HepG2 (cell line): ENCODE data around the gene OSBPL5. TPM values are rescaled to one million over a fixed set of nuclear protein-coding genes. Genes with fewer than 3 reads are reported as not detected.

ENCODE experiments used
- ATAC-seq: fragments of 200-7000 bp; cut with Tn5 transposase; 3 replicates; pipeline ENCODE4 v1.9.1; 2020; ENCODE audit warnings: mild to moderate bottlenecking, moderate library complexity
- BruUV-seq: library from RNA; stranded (reverse); fragments of 400-500 nt; replicated peaks from 2 replicates; lab custom pipeline; 2021; lab: Mats Ljungman, UMichigan
- CTCF ChIA-PET: fragments of 300-600 bp; formaldehyde crosslinking; extraction: SDS; loops from one replicate; lab custom pipeline; 2021; ENCODE audit warnings: low total read pairs, inconsistent platforms, low intra/inter-chr PET ratio; lab: Yijun Ruan, JAX
- POLR2A ChIA-PET: fragments of 350-600 bp; sonication (Branson Sonifier 250); formaldehyde crosslinking; loops from one replicate; lab custom pipeline; 2020; ENCODE audit warnings: antibody characterized with exemption, inconsistent platforms; lab: Yijun Ruan, JAX
- DNase-seq: peaks from one replicate; pipeline ENCODE4 v3.0.0-alpha.2; 2015; ENCODE audit warnings: low spot score
- FAIRE-seq: peaks from 3 replicates; lab custom pipeline; 2011; peaks lifted over from hg19 to GRCh38; lab: Jason Lieb, UNC
- H2AFZ ChIP-seq: one replicate; pipeline ENCODE4 v1.6.1; 2011; ENCODE audit warnings: low read length, inconsistent platforms
- H3K27ac ChIP-seq: fragments of 300-600 bp; 3 replicates; pipeline ENCODE4 v1.8.0; 2011; ENCODE audit warnings: mixed run types, mild to moderate bottlenecking, mixed read lengths, low read length, inconsistent platforms; ENCODE audit not compliant: insufficient read depth; ENCODE audit errors: extremely low read length
- H3K27me3 ChIP-seq, 2 experiments: fragments of 200-600 bp in 1 of 2; 2 replicates in 1 of 2; 3 replicates in 1 of 2; pipeline versions ENCODE4 v1.6.0 to v1.8.0; 2011; ENCODE audit warnings: low read length in 2 of 2, mild to moderate bottlenecking in 2 of 2, moderate library complexity in 2 of 2, inconsistent platforms in 1 of 2; ENCODE audit not compliant: insufficient read depth in 2 of 2, control insufficient read depth in 1 of 2
- H3K36me3 ChIP-seq, 2 experiments: fragments of 200-600 bp in 1 of 2; replicated peaks in 1 of 2; 2 replicates in 1 of 2; 3 replicates in 1 of 2; pipeline versions ENCODE4 v1.5.1 to v1.8.0; 2011; ENCODE audit warnings: low read length in 2 of 2, inconsistent platforms in 1 of 2; ENCODE audit not compliant: insufficient read depth in 2 of 2, control insufficient read depth in 1 of 2
- H3K4me1 ChIP-seq: 2 replicates; pipeline ENCODE4 v1.5.1; 2012; ENCODE audit warnings: low read length, inconsistent platforms; ENCODE audit not compliant: insufficient read depth
- H3K4me2 ChIP-seq: 2 replicates; pipeline ENCODE4 v1.6.0; 2011; ENCODE audit warnings: low read depth, low read length, inconsistent platforms
- H3K4me3 ChIP-seq, 3 experiments: fragments of 200-600 bp in 1 of 3; sonication (generic), shearing (Covaris generic) in 1 of 3; replicated peaks in 1 of 3; 2 replicates each; pipeline ENCODE4 v1.5.1; 2011 to 2016; ENCODE audit warnings: low read length in 3 of 3, inconsistent platforms in 2 of 3, low read depth in 2 of 3, mild to moderate bottlenecking in 2 of 3, control low read depth in 1 of 3, mixed read lengths in 1 of 3; ENCODE audit not compliant: insufficient read depth in 1 of 3
- H3K79me2 ChIP-seq: one replicate; pipeline ENCODE4 v1.6.1; 2011; ENCODE audit warnings: low read length, inconsistent platforms; ENCODE audit not compliant: insufficient read depth
- H3K9ac ChIP-seq: 2 replicates; pipeline ENCODE4 v1.6.0; 2011; ENCODE audit warnings: mild to moderate bottlenecking, low read depth, low read length, inconsistent platforms; ENCODE audit not compliant: insufficient read depth
- H3K9me3 ChIP-seq: 2 replicates; pipeline ENCODE4 v1.5.1; 2012; ENCODE audit warnings: mild to moderate bottlenecking, low read length
- H4K20me1 ChIP-seq: 2 replicates; pipeline ENCODE4 v1.6.0; 2011; ENCODE audit warnings: inconsistent platforms, mild to moderate bottlenecking, low read length, moderate library complexity; ENCODE audit not compliant: insufficient read depth
- ATF3 ChIP-seq: sonication (generic); formaldehyde crosslinking; IDR thresholded peaks from 2 replicates; pipeline ENCODE4 v1.4.0; 2020; ENCODE audit warnings: missing genetic modification reagents
- ETS1 ChIP-seq: sonication (generic); formaldehyde crosslinking; IDR thresholded peaks from 2 replicates; pipeline ENCODE4 v1.4.0; 2020; ENCODE audit warnings: missing genetic modification reagents
- IKZF4 ChIP-seq: sonication (generic); formaldehyde crosslinking; IDR thresholded peaks from 2 replicates; pipeline ENCODE4 v1.5.1; 2020; ENCODE audit warnings: borderline replicate concordance, mild to moderate bottlenecking, low read depth, missing genetic modification reagents; ENCODE audit errors: not compliant biosample characterization
- MTERF4 ChIP-seq: sonication (generic); formaldehyde crosslinking; IDR thresholded peaks from 2 replicates; pipeline ENCODE4 v1.8.0; 2023; ENCODE audit warnings: mild to moderate bottlenecking, missing genetic modification reagents
- NR2F2 ChIP-seq: IDR thresholded peaks from 2 replicates; pipeline ENCODE4 v1.6.1; 2012; ENCODE audit warnings: low read depth, inconsistent platforms, borderline replicate concordance
- ZBTB42 ChIP-seq: sonication (generic); formaldehyde crosslinking; IDR thresholded peaks from 2 replicates; pipeline ENCODE4 v1.5.0; 2020; ENCODE audit warnings: mild to moderate bottlenecking, missing genetic modification reagents
- ZNF296 ChIP-seq: sonication (generic); formaldehyde crosslinking; conservative IDR thresholded peaks from 2 replicates; pipeline ENCODE4 v1.5.0; 2020; ENCODE audit warnings: mild to moderate bottlenecking, missing genetic modification reagents
- ZSCAN25 ChIP-seq: sonication (generic); formaldehyde crosslinking; IDR thresholded peaks from 2 replicates; pipeline ENCODE4 v1.8.0; 2022; ENCODE audit warnings: mild to moderate bottlenecking, missing genetic modification reagents
- WGBS: methylation state at CpG from one replicate; pipeline ENCODE4 v1.1.6; 2017; ENCODE audit warnings: low lambda C conversion rate; 5-methylcytosine and 5-hydroxymethylcytosine counted together
- in situ Hi-C: cut with HindIII; loops from 2 replicates; pipeline ENCODE4 v1.10.0; 2017; ENCODE audit warnings: low pct_unique_long_range_greater_than_20kb; ENCODE audit not compliant: extremely low pct_ligation_motif_present
- intact Hi-C: fragments of 100-400 bp; cut with micrococcal nuclease; formaldehyde crosslinking; loops from one replicate; pipeline ENCODE4 v1.10.0; 2022; ENCODE audit not compliant: unreplicated experiment
- polyA plus RNA-seq, 8 experiments: library from polyadenylated mRNA; depleted of rRNA in 3 of 8; stranded (reverse) in 7 of 8; unstranded in 1 of 8; fragments of >200 nt; fragmentation: Illumina TruSeq in 4 of 8; extraction: Trizol in 4 of 8; gene quantifications; 2 replicates each; pipeline versions ENCODE4 v1.2.1 to v1.2.3, GENCODE V29; 2011 to 2016; ENCODE audit warnings: low read depth in 4 of 8, missing spikeins in 1 of 8, mixed read lengths in 1 of 8; ENCODE audit not compliant: insufficient read depth in 1 of 8
- total RNA-seq, 5 experiments: library from RNA; depleted of rRNA; stranded (reverse); fragments of >200 nt; fragmentation: Illumina TruSeq; extraction: Trizol; gene quantifications; 2 replicates each; pipeline ENCODE4 v1.2.3, GENCODE V29; 2016; ENCODE audit warnings: low read depth in 1 of 5

OSBPL5 gene
- total and polyA plus RNA-seq, 2 of the 13 experiments (the other 11 are each of a cell fraction or from before 2014, with no cell fraction given) = not detected

GRCh38 chr11:3159296-3160190 is 5.6 kb downstream of the OSBPL5 start:
- intact Hi-C loops (no loop called here), in situ Hi-C loops (no loop called here)
- H3K4me1 ChIP-seq = no peaks in the 10 kb centered on the region
- ChIA-PET POLR2A (no interaction called here), CTCF (no interaction called here)
- no peak overlapping the region for H3K4me2 ChIP-seq
- H3K79me2 ChIP-seq = no peaks in the 10 kb centered on the region
- no peak overlapping the region for H3K9ac ChIP-seq
- peaks cover 20 to 92% of the 10 kb centered on the region in 2 experiments for H3K27me3 ChIP-seq
- no peaks in the 10 kb centered on the region for H3K9me3 ChIP-seq
- peak; percentile 15; the same call in 2 of the 3 replicates for ATAC-seq
- H4K20me1 ChIP-seq = peaks cover 3% of the 10 kb centered on the region; the same call in 1 of the 2 replicates
- BruUV-seq = no TSS peak
- no peak for DNase-seq
- no peak overlapping the region for H3K27ac ChIP-seq
- no peaks in the 10 kb centered on the region for H3K36me3 ChIP-seq
- 16% methylated on average over 5 of the region's 14 CpGs for WGBS
- H3K4me3 ChIP-seq = no peak overlapping the region
- no peak for TF ChIP-seq IKZF4 (CRISPR knock-in tag)
- TF ChIP-seq ATF3 (CRISPR knock-in tag) = no peak
- no peak for TF ChIP-seq ETS1 (CRISPR knock-in tag)
- no peak for TF ChIP-seq NR2F2
- no peak for TF ChIP-seq ZBTB42 (CRISPR knock-in tag)
- no peak for TF ChIP-seq ZSCAN25 (CRISPR knock-in tag)
- TF ChIP-seq ZNF296 (CRISPR knock-in tag) = no peak
- TF ChIP-seq MTERF4 (CRISPR knock-in tag) = no peak
- FAIRE-seq = no peak
- H2AFZ ChIP-seq = no peak overlapping the region
